Suprapubic skin (tissue), 4 donors: ENCODE measurements around the gene NEK6. TPM values are rescaled to one million over a fixed set of nuclear protein-coding genes. Genes with fewer than 3 reads are reported as not detected.

Experiments used
- DNase-seq, 2 donors: peaks; one replicate each; pipeline ENCODE4 v3.0.0-alpha.2; 2019; ENCODE audit warnings: low spot score in 2 of 2
- H3K27ac ChIP-seq: fragments of 200-600 bp; sonication (generic); one replicate; pipeline ENCODE4 v1.5.1; 2019
- H3K27me3 ChIP-seq: fragments of 200-600 bp; sonication (generic); one replicate; pipeline ENCODE4 v1.5.1; 2019
- H3K36me3 ChIP-seq: fragments of 200-600 bp; sonication (generic); one replicate; pipeline ENCODE4 v1.5.1; 2019
- H3K4me1 ChIP-seq: fragments of 200-600 bp; sonication (generic); one replicate; pipeline ENCODE4 v1.5.1; 2019
- H3K4me3 ChIP-seq: fragments of 200-600 bp; sonication (generic); one replicate; pipeline ENCODE4 v1.5.1; 2019; ENCODE audit warnings: mild to moderate bottlenecking
- H3K9me3 ChIP-seq: fragments of 200-600 bp; sonication (generic); one replicate; pipeline ENCODE4 v1.5.1; 2019
- CTCF ChIP-seq, 2 donors: fragments of 200-600 bp in 1 of 2; fragments of 450-650 bp in 1 of 2; sonication (generic) in 1 of 2; IDR thresholded peaks; one replicate each; pipeline ENCODE4 v1.5.1; 2016 to 2019; ENCODE audit warnings: antibody characterized with exemption in 2 of 2, mild to moderate bottlenecking in 1 of 2, moderate library complexity in 1 of 2
- EP300 ChIP-seq: sonication (generic); formaldehyde crosslinking; IDR thresholded peaks from one replicate; pipeline ENCODE4 v1.6.1; 2017; ENCODE audit warnings: antibody characterized with exemption
- POLR2A ChIP-seq, 2 donors: fragments of 450-650 bp; IDR thresholded peaks; one replicate each; pipeline ENCODE4 v1.6.1; 2017; ENCODE audit warnings: antibody characterized with exemption in 2 of 2, mild to moderate bottlenecking in 2 of 2, moderate library complexity in 2 of 2
- POLR2AphosphoS5 ChIP-seq, 3 donors: sonication (generic); formaldehyde crosslinking; IDR thresholded peaks; one replicate each; pipeline ENCODE4 v1.6.1; 2017; ENCODE audit warnings: antibody characterized with exemption in 3 of 3
- WGBS: methylation state at CpG from one replicate; pipeline ENCODE4 v1.1.5; 2018; 5-methylcytosine and 5-hydroxymethylcytosine counted together
- total RNA-seq, 4 donors: library from RNA; depleted of rRNA; stranded (reverse); fragments of >200 nt; gene quantifications; one replicate each; pipeline ENCODE4 v1.1.0, GENCODE V29; 2016

Gene NEK6
- total RNA-seq, 4 donors from 2014 or later, result 5.4 to 17.5 (median 10.6) TPM

- peaks cover 24% of the 10 kb centered on the region for H3K4me1 ChIP-seq
- H3K27me3 ChIP-seq, result no peaks in the 10 kb centered on the region
- TF ChIP-seq POLR2AphosphoS5 (IDR thresholded peaks at IDR 0.05) (no peak), POLR2A (IDR thresholded peaks at IDR 0.05) (no peak), EP300 (no peak), CTCF (IDR thresholded peaks at IDR 0.05) (no peak)
- no peaks in the 10 kb centered on the region for H3K9me3 ChIP-seq
- no peak overlapping the region for H3K27ac ChIP-seq
- H3K4me3 ChIP-seq, result no peak overlapping the region
- no peak for DNase-seq
- peaks cover 37% of the 10 kb centered on the region for H3K36me3 ChIP-seq
- 85% methylated on average over 8 of the region's 8 CpGs for WGBS
Observed at GRCh38 chr9:124398191-124398935, 140.6 kb downstream of the NEK6 start.

- TF ChIP-seq POLR2A (IDR thresholded peaks at IDR 0.05), result no peak
- no peak for TF ChIP-seq CTCF (IDR thresholded peaks at IDR 0.05)
- TF ChIP-seq POLR2AphosphoS5 (IDR thresholded peaks at IDR 0.05), result no peak
- TF ChIP-seq EP300, result no peak
- 41% methylated on average over 12 of the region's 12 CpGs for WGBS
- Histone ChIP-seq H3K27ac (peak overlapping the region; percentile 38), H3K9me3 (no peaks in the 10 kb centered on the region), H3K36me3 (peaks cover 48% of the 10 kb centered on the region), H3K27me3 (no peaks in the 10 kb centered on the region), H3K4me3 (no peak overlapping the region), H3K4me1 (peaks cover 18% of the 10 kb centered on the region)
- no peak for DNase-seq
Observed at GRCh38 chr9:124399323-124399967, 141.7 kb downstream of the NEK6 start.

- Histone ChIP-seq H3K27ac (peak overlapping the region; percentile 38), H3K9me3 (no peaks in the 10 kb centered on the region), H3K36me3 (peaks cover 56% of the 10 kb centered on the region), H3K4me3 (no peak overlapping the region), H3K4me1 (peaks cover 18% of the 10 kb centered on the region), H3K27me3 (no peaks in the 10 kb centered on the region)
- 66% methylated on average over 15 of the region's 15 CpGs for WGBS
- DNase-seq, result no peak
- no peak for TF ChIP-seq CTCF (IDR thresholded peaks at IDR 0.05)
- TF ChIP-seq POLR2AphosphoS5 (IDR thresholded peaks at IDR 0.05), result no peak
- TF ChIP-seq EP300, result no peak
- TF ChIP-seq POLR2A (IDR thresholded peaks at IDR 0.05), result no peak
Observed at GRCh38 chr9:124399968-124400940, 142.5 kb downstream of the NEK6 start.

Other genes starting within 250 kb of the NEK6 start
- gene LHX2, start 246.2 kb upstream of the NEK6 start, total RNA-seq, result 10 to 100 TPM in 3 of 4 donors, 1 to 10 TPM in 1; 1.7 to 20.6 (median 11.6) TPM
- 100 to 1,000 TPM; 125 to 226 (median 176) TPM for gene PSMB7, start 157.5 kb downstream of the NEK6 start, total RNA-seq
- gene ADGRD2, start 192.5 kb downstream of the NEK6 start, total RNA-seq, result 1 to 10 TPM in 1 of 4 donors, under 1 TPM in 1, not detected in 2; 0.31 to 7.7 TPM
- gene NR5A1, start 249.4 kb downstream of the NEK6 start, total RNA-seq, result not detected